Effector memory CD4-positive, alpha-beta T cell (primary cell): Measurements from ENCODE around the gene POU2F2.
A peak's percentile ranks its signal among the peaks of the same experiment; 100 is the strongest.

Source experiments
- DNase-seq, 3 donors: peaks; one replicate each; pipeline ENCODE4 v3.0.0-alpha.2; 2020
- H3K27ac ChIP-seq: 2 replicates; pipeline ENCODE4 v1.7.0; 2013; ENCODE audit warnings: mild to moderate bottlenecking, low read length, moderate library complexity; ENCODE audit not compliant: insufficient read depth, poor library complexity, severe bottlenecking
- H3K27me3 ChIP-seq: replicated peaks from 2 replicates; pipeline ENCODE4 v1.7.0; 2013; ENCODE audit warnings: mild to moderate bottlenecking, low read length; ENCODE audit not compliant: insufficient read depth, control insufficient read depth, poor library complexity, severe bottlenecking
- H3K36me3 ChIP-seq: 2 replicates; pipeline ENCODE4 v1.7.0; 2013; ENCODE audit warnings: mild to moderate bottlenecking, low read length, moderate library complexity; ENCODE audit not compliant: control insufficient read depth, insufficient read depth
- H3K4me1 ChIP-seq: 2 replicates; pipeline ENCODE4 v1.7.0; 2013; ENCODE audit warnings: low read length, mild to moderate bottlenecking; ENCODE audit not compliant: control insufficient read depth, insufficient read depth, poor library complexity, severe bottlenecking
- H3K4me3 ChIP-seq: 2 replicates; pipeline ENCODE4 v1.7.0; 2013; ENCODE audit warnings: low read length, low read depth, mild to moderate bottlenecking; ENCODE audit not compliant: insufficient read depth, poor library complexity, severe bottlenecking
- H3K9me3 ChIP-seq: 2 replicates; pipeline ENCODE4 v1.7.0; 2013; ENCODE audit warnings: mild to moderate bottlenecking, low read length, moderate library complexity; ENCODE audit not compliant: control insufficient read depth

POU2F2 gene

DNA sequence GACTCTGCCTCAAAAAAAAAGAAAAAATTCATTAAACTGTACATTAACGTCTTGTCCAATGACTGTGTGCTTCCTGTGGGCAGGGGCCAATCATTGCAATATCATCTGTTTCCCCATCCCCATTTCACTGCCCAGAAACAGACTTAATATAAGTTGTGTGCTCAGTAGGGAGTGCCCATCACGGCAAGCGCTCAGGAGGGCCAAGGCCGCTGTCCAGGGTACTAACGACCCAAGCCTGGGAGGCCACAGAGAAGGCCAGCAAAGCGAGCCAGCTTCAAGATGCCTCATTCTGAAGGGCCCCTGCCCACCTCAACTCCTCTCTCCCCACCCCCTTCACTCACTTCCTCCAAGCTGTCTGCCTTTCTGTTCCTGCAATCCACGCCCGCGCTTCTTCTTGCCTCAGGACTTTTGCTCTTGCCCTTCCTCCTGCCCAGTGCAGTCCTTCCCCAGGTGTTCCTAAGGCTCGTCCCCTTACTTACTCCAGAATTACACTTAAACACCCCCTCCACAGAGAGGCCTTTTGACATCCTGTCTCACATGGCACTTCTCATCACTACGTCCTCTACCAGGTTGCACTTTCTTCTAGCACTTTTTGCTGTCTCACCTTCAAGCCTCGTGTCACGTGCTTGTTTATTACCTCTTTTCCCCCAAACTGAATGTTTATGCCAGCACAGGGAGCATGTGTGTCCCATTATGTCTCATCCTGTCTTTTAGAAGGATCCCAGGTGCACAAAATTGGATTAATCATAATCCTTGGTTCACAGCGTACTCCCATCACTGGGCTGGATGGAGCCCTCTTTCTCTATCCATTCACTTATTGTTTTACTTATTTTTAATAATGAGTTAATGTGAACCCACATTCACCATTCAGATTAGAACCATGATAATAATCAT lies 11.3 kb upstream of the POU2F2 start:
- peaks cover 3% of the 10 kb centered on the region for H3K4me1 ChIP-seq
- H3K36me3 ChIP-seq = no peaks in the 10 kb centered on the region
- no peak overlapping the region for H3K4me3 ChIP-seq
- no peaks in the 10 kb centered on the region for H3K27me3 ChIP-seq
- H3K27ac ChIP-seq = no peak overlapping the region
- H3K9me3 ChIP-seq = no peaks in the 10 kb centered on the region
- no peak for DNase-seq

DNA sequence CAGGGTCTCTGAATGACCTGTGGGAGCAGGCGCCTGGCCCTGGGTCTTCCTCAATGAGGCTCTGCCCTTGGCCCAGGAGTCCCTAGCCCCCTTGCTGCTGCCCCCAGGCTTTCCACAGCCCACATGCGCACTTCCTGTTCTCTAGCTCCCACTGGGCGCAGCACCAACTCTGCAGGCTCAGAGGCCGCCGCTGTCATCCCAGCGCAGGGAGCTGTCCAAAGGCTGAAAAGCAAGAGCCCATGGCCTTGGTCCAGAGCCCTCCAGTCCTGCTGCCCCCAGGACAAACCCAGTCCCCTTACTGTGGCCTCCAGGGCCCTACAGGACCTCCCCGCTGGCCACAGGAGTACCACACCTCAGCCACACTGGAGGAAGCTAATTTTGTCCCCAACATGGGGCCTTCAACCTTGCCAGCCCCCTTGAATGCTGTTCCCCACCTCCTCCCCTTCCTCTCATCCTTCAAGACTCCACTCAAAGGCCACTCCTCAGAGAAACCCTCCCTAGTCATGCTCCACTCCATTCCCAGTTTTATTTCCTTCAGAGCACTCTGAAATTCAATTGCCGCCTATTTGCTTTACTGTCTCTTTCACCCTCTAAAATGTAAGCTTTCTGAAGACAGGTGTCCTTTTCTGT lies 8.0 kb upstream of the POU2F2 start:
- H3K27me3 ChIP-seq = no peaks in the 10 kb centered on the region
- H3K9me3 ChIP-seq = no peaks in the 10 kb centered on the region
- no peak overlapping the region for H3K4me3 ChIP-seq
- H3K36me3 ChIP-seq = no peaks in the 10 kb centered on the region
- peaks cover 11% of the 10 kb centered on the region for H3K4me1 ChIP-seq
- DNase-seq = no peak
- no peak overlapping the region for H3K27ac ChIP-seq

DNA sequence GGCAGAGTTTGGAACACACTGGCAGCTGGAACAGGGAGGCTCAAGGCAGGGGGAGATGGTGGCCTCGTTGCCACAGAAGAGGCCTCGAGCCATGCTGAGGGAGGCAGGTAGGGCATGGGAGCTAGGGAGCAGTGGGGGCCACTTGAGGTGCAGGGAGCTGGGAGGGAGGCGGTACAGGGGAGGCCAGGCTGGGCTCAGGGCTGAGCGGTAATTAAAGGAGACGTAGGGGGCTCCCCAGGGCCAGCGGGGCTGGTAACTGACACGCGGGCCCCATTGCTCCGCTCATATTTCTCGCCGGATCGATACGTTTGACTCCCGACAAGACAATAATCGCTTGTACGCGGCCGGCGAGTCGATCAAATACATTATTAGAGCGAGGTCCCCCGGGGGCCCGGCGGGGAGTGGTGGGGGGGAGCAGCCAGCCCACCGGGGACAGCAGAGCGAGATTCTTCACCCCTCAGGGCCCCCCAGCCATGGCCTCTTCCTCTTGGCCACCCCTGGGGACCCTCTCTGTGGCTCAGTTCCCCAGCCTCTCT lies 2.4 kb upstream of the POU2F2 start:
- H3K36me3 ChIP-seq = no peaks in the 10 kb centered on the region
- peaks cover 51% of the 10 kb centered on the region for H3K4me1 ChIP-seq
- H3K9me3 ChIP-seq = no peaks in the 10 kb centered on the region
- no peaks in the 10 kb centered on the region for H3K27me3 ChIP-seq
- H3K4me3 ChIP-seq = no peak overlapping the region
- no peak overlapping the region for H3K27ac ChIP-seq
- DNase-seq = no peak

DNA sequence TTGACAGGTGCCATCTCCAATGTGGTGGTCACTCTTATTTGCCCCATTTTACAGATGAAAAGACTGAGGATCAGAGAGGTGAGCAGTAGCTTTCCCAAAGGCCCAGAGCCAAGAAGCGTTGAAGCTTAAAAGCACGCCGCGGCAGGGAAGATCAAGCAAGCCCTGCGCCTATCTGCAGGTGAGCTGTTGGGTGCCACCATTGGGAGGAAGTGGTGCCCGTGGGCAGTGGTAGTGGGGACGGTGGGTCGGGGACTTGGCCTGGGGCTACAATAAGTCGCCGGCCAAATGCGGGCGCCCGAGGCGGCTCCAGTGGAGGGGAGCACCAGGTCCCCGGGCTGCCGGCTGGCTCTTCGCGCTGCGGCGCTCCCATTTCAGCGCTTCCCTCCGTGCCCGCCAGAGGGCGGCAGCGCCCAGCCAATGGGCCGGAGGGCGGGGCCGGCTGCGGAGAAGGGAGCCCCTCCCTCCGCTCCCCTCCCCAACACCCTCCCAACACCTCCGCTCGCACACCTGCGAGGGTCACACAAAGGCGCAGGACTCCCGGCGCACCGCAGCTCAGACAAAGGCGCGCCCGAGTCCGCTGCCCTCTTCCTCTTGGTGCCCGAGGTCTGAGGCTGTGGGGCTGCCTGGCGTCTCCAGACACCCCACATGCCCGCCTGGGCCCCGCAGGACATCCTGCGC lies 744 bp upstream of the POU2F2 start:
- no peaks in the 10 kb centered on the region for H3K36me3 ChIP-seq
- H3K4me3 ChIP-seq = peak overlapping the region; percentile 69
- H3K9me3 ChIP-seq = no peaks in the 10 kb centered on the region
- H3K27me3 ChIP-seq = no peaks in the 10 kb centered on the region
- DNase-seq = peak; percentile 76 to 77 (median 76)
- H3K4me1 ChIP-seq = peaks cover 52% of the 10 kb centered on the region
- peak overlapping the region; percentile 77 for H3K27ac ChIP-seq

DNA sequence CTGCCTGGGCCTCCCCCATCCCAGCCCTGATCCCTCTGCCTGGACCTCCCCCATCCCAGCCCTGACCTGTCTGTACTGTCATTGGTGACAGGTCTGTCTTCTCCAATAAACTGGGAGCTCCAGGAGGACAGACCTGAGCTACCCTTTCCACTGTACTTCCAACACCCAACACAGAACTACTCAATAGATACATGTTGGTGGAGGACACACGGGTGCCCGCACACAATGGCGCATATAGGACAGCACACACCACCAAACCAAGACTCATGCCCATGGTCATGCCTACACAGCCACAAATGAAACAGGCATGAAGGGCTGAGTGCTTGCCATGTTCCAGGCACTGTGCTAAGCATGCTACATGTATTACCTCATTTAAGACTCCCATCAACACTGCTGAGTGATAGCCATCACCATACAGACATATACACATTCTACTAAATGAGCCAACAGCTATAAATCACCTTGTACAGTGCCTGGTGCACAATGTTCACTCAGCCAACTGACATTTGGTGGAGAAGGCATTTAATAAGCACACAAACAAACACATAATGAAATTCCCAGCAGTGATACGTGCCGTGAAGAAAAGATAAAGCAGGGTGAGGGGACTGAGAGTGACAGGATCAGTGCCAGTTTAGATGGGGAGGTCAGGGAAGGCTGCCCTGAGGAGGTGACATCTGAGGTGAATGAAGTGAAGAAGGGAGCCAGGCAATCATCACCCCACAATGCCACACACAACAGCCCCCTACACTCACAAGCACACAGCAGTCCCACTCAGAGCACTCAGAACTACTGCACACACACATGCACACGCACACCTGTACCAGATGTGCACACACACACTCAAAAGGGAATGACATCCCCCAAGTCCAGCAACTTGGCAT lies 857 bp downstream of the POU2F2 start:
- Histone ChIP-seq H3K9me3 (no peaks in the 10 kb centered on the region), H3K27ac (peak overlapping the region; percentile 77), H3K27me3 (no peaks in the 10 kb centered on the region), H3K36me3 (no peaks in the 10 kb centered on the region), H3K4me1 (peaks cover 52% of the 10 kb centered on the region), H3K4me3 (peak overlapping the region; percentile 69)
- DNase-seq = no peak

DNA sequence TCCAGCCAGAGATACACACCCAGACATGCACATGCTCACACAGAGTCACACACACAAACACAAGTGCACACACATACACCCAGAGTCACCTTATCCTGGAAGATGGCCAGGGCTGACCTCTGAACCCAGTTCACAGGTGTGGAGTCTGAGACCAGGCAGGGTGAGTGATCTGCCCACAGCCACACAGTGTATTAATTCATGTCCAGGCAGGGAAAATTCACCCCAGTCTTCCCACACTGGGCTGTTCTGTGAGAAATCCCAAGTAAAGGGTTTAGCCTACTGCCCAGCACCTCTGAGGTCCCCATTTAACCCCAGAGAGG lies 2.0 kb downstream of the POU2F2 start:
- Histone ChIP-seq H3K36me3 (no peaks in the 10 kb centered on the region), H3K27ac (peak overlapping the region; percentile 77), H3K4me3 (peak overlapping the region; percentile 28), H3K9me3 (no peaks in the 10 kb centered on the region), H3K27me3 (no peaks in the 10 kb centered on the region), H3K4me1 (peaks cover 40% of the 10 kb centered on the region)
- no peak for DNase-seq

DNA sequence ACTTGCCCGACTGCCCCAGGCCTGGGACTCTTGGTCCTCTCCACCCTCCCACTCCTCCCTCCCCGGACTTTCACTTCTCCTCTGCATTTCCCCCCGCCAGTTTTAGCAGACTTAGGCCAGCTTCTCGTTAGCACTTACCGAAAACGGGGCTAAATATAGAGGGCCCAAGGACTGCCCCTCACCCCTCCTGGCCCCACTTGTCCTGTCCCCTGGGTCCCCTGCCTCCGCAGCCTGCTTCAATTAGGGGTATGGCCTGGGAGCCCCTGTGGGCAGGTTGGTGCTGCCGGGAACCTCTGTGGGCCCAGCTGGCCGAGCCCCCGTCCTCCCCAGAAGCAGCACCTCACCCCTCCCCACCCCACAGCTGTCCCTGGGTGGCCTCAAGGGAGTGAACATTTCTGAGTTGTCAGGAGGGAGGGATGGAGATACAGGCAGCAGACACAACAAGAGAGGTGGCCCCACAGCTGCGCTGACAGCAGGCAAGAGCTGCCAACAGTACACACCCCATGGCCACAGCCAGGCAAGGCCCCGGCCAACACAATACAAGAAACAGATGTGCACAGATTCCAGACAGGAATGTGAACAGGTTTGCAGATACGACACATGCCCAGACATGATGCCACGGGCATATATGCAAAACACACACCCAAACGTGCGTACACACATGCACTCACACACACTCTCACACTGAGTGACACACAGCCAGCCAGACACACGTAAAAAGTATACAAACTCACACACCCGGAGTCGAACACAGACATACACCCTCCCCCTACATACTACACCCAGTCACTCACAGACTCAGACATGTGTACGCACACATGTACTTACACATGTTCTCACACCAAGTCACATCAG lies 2.6 kb downstream of the POU2F2 start:
- DNase-seq = no peak
- Histone ChIP-seq H3K9me3 (no peaks in the 10 kb centered on the region), H3K4me3 (peak overlapping the region; percentile 28), H3K27me3 (no peaks in the 10 kb centered on the region), H3K36me3 (no peaks in the 10 kb centered on the region), H3K4me1 (peaks cover 37% of the 10 kb centered on the region), H3K27ac (peak overlapping the region; percentile 77)

DNA sequence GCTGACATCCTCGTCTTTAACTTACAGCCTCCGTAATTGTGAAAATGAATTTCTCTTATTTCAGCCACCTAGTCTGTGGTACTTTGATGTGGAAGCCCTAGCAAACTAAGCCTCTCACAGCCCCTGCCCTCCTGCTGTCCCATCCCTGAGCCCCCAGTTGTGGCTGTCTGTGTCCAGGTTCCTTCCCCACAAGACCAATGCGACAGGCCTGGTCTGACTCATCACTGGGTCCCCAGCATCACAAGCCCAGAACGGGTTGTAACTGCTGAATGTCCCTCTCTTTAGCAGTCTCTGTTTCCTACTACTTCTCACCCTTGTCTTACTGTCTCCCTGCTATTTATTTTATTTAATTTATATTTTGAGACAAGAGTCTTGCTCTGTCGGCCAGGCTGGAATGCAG lies 5.7 kb downstream of the POU2F2 start:
- H3K4me1 ChIP-seq = peaks cover 49% of the 10 kb centered on the region
- H3K27ac ChIP-seq = no peak overlapping the region

DNA sequence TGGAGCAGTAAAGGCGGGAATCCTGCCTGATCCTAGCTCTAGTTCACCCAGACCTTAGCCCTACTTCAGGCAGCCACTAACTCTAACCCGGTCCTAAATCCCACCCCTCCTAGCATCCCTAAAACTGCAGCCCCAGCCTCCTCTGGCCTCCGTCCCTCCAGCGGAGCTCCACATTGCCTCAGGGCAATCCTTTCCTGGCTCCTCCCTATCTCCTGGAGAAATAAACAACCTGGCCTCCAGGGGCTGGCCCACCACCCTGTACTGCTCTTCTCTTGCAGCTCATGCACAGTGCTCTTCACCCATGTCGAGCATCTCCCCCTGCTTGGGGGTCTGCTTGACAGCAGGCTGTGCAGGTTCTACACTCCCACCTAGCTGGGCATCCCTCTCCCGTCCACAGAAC lies 6.7 kb downstream of the POU2F2 start:
- Histone ChIP-seq H3K36me3 (no peaks in the 10 kb centered on the region), H3K27me3 (no peaks in the 10 kb centered on the region), H3K9me3 (no peaks in the 10 kb centered on the region), H3K27ac (no peak overlapping the region), H3K4me1 (peaks cover 46% of the 10 kb centered on the region), H3K4me3 (no peak overlapping the region)
- no peak for DNase-seq

More for the DNA sequence above, 5.7 kb downstream of the POU2F2 start:
- H3K36me3 ChIP-seq = no peaks in the 10 kb centered on the region
- no peak for DNase-seq
- no peak overlapping the region for H3K4me3 ChIP-seq
- H3K27me3 ChIP-seq = no peaks in the 10 kb centered on the region
- H3K9me3 ChIP-seq = no peaks in the 10 kb centered on the region
